Measurements from ENCODE around the gene PPIF.

Gene PPIF

DNA sequence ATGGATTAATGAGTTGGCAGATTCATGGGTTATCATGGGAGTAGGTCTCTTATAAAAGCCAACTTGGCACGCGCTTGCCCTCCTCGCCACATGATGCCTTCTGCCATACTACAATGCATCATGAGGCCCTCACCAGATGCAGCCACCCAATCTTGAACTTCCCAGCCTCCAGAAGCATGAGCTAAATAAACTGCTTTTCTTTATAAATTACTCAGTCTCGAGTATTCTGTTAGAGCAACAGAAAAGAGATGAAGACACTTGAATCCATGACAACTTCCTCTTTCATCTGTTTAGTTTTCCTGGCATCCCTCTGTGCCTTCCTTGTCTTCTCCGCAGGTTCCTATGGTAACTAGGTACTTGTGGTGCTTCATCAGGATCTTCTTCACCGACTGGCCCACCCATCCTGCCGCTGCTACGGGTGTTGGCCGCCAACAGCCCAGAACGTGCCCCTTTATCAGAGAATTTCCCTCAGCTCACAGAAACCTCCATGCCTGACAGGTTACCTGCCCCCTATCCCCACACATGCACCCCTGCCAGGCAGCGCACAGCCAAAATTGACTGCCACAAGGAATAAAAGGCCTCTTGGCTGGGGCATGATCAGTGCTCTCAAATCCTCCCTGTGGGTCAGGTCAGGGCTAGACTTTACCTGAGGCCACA is 28.0 kb upstream of the PPIF start:
- Histone ChIP-seq H4K8ac (ENCODE audit: low read depth, low read length) (no peak overlapping the region), H3K36me3 (replicated peaks in 1 of 2; ENCODE audit: control insufficient read depth in 2 of 2, insufficient read depth in 2 of 2, low read length in 2 of 2) (peaks cover 2 to 19% of the 10 kb centered on the region in 2 donors), H3K18ac (ENCODE audit: low read length) (no peak overlapping the region), H3K4me1 (ENCODE audit: control insufficient read depth in 2 of 2, insufficient read depth in 1 of 2, low read depth in 1 of 2, low read length in 2 of 2) (peaks cover 18 to 21% of the 10 kb centered on the region in 2 donors), H2BK5ac (ENCODE audit: low read length) (no peak overlapping the region), H2BK120ac (ENCODE audit: low read depth, low read length) (no peak overlapping the region), H3K79me1 (ENCODE audit: low read depth, low read length) (no peaks in the 10 kb centered on the region), H3K23ac (ENCODE audit: low read depth, low read length, poor library complexity) (no peak overlapping the region), H3K27ac (replicated peaks; ENCODE audit: low read length) (no peak overlapping the region), H3K4me2 (ENCODE audit: insufficient read depth, low read length, poor library complexity, severe bottlenecking) (no peak overlapping the region), H4K91ac (ENCODE audit: low read depth, low read length, poor library complexity) (no peak overlapping the region), H3K9ac (ENCODE audit: low read depth, low read length, poor library complexity) (no peak overlapping the region), H2AK5ac (ENCODE audit: low read depth, low read length) (no peak overlapping the region), H2BK15ac (ENCODE audit: low read length) (no peak overlapping the region), H3K14ac (ENCODE audit: low read length) (no peak overlapping the region), H2BK12ac (ENCODE audit: low read length) (no peak overlapping the region), H3K27me3 (ENCODE audit: control insufficient read depth in 3 of 3, insufficient read depth in 3 of 3, low read depth in 1 of 3, low read length in 3 of 3) (no peaks in the 10 kb centered on the region), H3K4ac (ENCODE audit: low read length) (no peak overlapping the region), H2AFZ (ENCODE audit: low read length) (no peak overlapping the region), H3K4me3 (ENCODE audit: low read length in 2 of 2) (no peak overlapping the region), H3K9me3 (replicated peaks in 1 of 2; ENCODE audit: control insufficient read depth in 2 of 2, insufficient read depth in 1 of 2, low read depth in 1 of 2, low read length in 2 of 2) (peaks cover 0 to 3% of the 10 kb centered on the region in 2 donors)
- no peak for DNase-seq (ENCODE audit: low spot score)
- no CpG with 5 or more reads among the region's 11 CpGs for WGBS, 2 donors (ENCODE audit: extremely low coverage in 2 of 2, insufficient read length in 2 of 2, insufficient replicate concordance in 1 of 2)

DNA sequence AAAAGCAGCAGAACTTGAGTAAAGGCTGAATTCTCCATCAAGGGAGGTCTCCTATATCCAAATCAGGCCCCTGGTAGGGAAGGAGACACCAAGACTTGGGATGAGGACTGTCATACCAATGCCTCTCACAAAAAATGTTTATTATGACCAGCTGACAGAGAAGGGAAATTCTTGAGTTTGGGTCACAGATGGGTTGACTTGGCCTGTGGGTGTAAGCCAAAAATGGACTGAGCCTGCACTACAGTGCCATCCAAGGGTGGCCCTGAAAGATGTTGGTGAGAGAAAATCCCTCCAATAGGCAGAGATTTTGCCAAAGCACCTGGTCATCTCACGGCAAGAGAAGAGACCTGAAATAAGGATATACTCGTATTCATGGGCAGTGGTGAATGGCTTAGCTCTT is 27.0 kb upstream of the PPIF start:
- Histone ChIP-seq H2BK15ac (ENCODE audit: low read length) (no peak overlapping the region), H4K8ac (ENCODE audit: low read depth, low read length) (no peak overlapping the region), H3K4ac (ENCODE audit: low read length) (no peak overlapping the region), H4K91ac (ENCODE audit: low read depth, low read length, poor library complexity) (no peak overlapping the region), H3K27me3 (ENCODE audit: control insufficient read depth in 3 of 3, insufficient read depth in 3 of 3, low read depth in 1 of 3, low read length in 3 of 3) (no peaks in the 10 kb centered on the region), H2AK5ac (ENCODE audit: low read depth, low read length) (no peak overlapping the region), H2AFZ (ENCODE audit: low read length) (no peak overlapping the region), H3K14ac (ENCODE audit: low read length) (no peak overlapping the region), H3K36me3 (replicated peaks in 1 of 2; ENCODE audit: control insufficient read depth in 2 of 2, insufficient read depth in 2 of 2, low read length in 2 of 2) (peaks cover under 1 to 9% of the 10 kb centered on the region in 2 donors), H3K9me3 (replicated peaks in 1 of 2; ENCODE audit: control insufficient read depth in 2 of 2, insufficient read depth in 1 of 2, low read depth in 1 of 2, low read length in 2 of 2) (peaks cover 0 to 3% of the 10 kb centered on the region in 2 donors), H3K4me3 (ENCODE audit: low read length in 2 of 2) (no peak overlapping the region), H2BK5ac (ENCODE audit: low read length) (no peak overlapping the region), H2BK120ac (ENCODE audit: low read depth, low read length) (no peak overlapping the region), H3K4me1 (ENCODE audit: control insufficient read depth in 2 of 2, insufficient read depth in 1 of 2, low read depth in 1 of 2, low read length in 2 of 2) (peaks cover 18 to 21% of the 10 kb centered on the region in 2 donors), H3K9ac (ENCODE audit: low read depth, low read length, poor library complexity) (no peak overlapping the region), H2BK12ac (ENCODE audit: low read length) (no peak overlapping the region), H3K18ac (ENCODE audit: low read length) (no peak overlapping the region), H3K23ac (ENCODE audit: low read depth, low read length, poor library complexity) (no peak overlapping the region), H3K79me1 (ENCODE audit: low read depth, low read length) (no peaks in the 10 kb centered on the region), H3K4me2 (ENCODE audit: insufficient read depth, low read length, poor library complexity, severe bottlenecking) (no peak overlapping the region), H3K27ac (replicated peaks; ENCODE audit: low read length) (no peak overlapping the region)
- WGBS, 2 donors (ENCODE audit: extremely low coverage in 2 of 2, insufficient read length in 2 of 2, insufficient replicate concordance in 1 of 2) = no CpG with 5 or more reads among the region's 2 CpGs
- DNase-seq (ENCODE audit: low spot score) = no peak

DNA sequence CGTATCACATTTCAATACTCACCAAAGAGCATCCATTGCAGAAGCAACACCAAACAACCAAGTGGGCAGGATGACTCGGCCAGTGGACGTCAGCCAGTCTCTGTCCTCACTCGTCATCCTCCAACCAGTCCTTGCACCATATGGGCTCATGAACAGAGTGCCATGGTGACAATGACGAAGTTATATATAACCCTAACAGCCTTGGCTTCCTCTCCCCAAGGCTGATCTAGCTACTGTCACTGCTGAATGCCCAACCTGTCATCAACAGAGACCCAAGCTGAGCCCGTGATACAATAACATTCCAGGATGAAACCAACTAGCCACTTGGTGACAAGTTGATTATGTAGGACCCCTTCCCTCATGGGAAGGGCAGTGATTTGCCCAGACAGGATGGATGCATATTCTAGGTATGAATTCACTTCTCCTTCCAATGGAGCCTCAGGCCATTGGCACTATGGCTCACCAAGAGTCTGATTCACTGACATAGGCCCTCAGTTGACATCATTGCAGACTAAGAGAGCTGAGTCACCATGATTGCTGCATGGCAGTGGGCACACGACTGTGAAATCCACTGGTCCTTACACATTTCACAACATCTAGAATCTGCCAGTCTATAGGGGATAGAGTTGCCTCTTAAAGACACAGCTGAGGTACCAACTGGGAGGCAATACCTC is 26.3 kb upstream of the PPIF start:
- no peaks in the 10 kb centered on the region for H3K27me3 ChIP-seq (ENCODE audit: control insufficient read depth in 3 of 3, insufficient read depth in 3 of 3, low read depth in 1 of 3, low read length in 3 of 3)
- no peak overlapping the region for H3K23ac ChIP-seq (ENCODE audit: low read depth, low read length, poor library complexity)
- no peak overlapping the region for H3K18ac ChIP-seq (ENCODE audit: low read length)
- no peak overlapping the region for H2BK12ac ChIP-seq (ENCODE audit: low read length)
- no peak overlapping the region for H2AK5ac ChIP-seq (ENCODE audit: low read depth, low read length)
- H2BK120ac ChIP-seq (ENCODE audit: low read depth, low read length) = no peak overlapping the region
- H3K27ac ChIP-seq (replicated peaks; ENCODE audit: low read length) = no peak overlapping the region
- H2AFZ ChIP-seq (ENCODE audit: low read length) = no peak overlapping the region
- no peak overlapping the region for H2BK5ac ChIP-seq (ENCODE audit: low read length)
- no peak overlapping the region for H2BK15ac ChIP-seq (ENCODE audit: low read length)
- no peak overlapping the region for H4K91ac ChIP-seq (ENCODE audit: low read depth, low read length, poor library complexity)
- peaks cover 0 to 3% of the 10 kb centered on the region in 2 donors for H3K9me3 ChIP-seq (replicated peaks in 1 of 2; ENCODE audit: control insufficient read depth in 2 of 2, insufficient read depth in 1 of 2, low read depth in 1 of 2, low read length in 2 of 2)
- no peak overlapping the region for H4K8ac ChIP-seq (ENCODE audit: low read depth, low read length)
- no peak overlapping the region for H3K14ac ChIP-seq (ENCODE audit: low read length)
- no peak overlapping the region for H3K9ac ChIP-seq (ENCODE audit: low read depth, low read length, poor library complexity)
- H3K4me2 ChIP-seq (ENCODE audit: insufficient read depth, low read length, poor library complexity, severe bottlenecking) = no peak overlapping the region
- no CpG with 5 or more reads among the region's 7 CpGs for WGBS, 2 donors (ENCODE audit: extremely low coverage in 2 of 2, insufficient read length in 2 of 2, insufficient replicate concordance in 1 of 2)
- H3K36me3 ChIP-seq (replicated peaks in 1 of 2; ENCODE audit: control insufficient read depth in 2 of 2, insufficient read depth in 2 of 2, low read length in 2 of 2) = peaks cover 0 to 2% of the 10 kb centered on the region in 2 donors
- no peak overlapping the region for H3K4me3 ChIP-seq (ENCODE audit: low read length in 2 of 2)
- H3K4ac ChIP-seq (ENCODE audit: low read length) = no peak overlapping the region
- no peaks in the 10 kb centered on the region for H3K79me1 ChIP-seq (ENCODE audit: low read depth, low read length)
- no peak for DNase-seq (ENCODE audit: low spot score)
- H3K4me1 ChIP-seq (ENCODE audit: control insufficient read depth in 2 of 2, insufficient read depth in 1 of 2, low read depth in 1 of 2, low read length in 2 of 2) = peaks cover 18 to 21% of the 10 kb centered on the region in 2 donors

DNA sequence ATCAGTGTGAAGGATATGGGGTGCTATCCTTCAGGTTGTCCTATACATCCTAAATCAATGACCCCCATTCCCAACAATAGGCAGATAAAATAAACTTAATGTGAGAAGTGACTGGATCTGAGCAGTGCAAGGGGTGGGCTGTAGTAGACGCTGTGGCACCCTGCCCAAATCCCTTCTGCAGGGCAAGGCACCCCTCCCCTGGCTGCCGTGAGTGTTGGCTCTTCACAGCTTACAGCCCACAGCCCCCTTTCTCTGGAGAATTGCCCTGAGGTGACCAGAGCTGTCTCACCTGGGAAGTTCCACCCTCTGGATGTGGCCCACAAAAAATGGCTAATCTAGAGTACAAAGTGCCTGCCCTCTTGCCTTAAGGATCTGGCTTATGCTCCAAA is 25.8 kb upstream of the PPIF start:
- no peak overlapping the region for H3K27ac ChIP-seq (replicated peaks; ENCODE audit: low read length)
- H3K4me1 ChIP-seq (ENCODE audit: control insufficient read depth in 2 of 2, insufficient read depth in 1 of 2, low read depth in 1 of 2, low read length in 2 of 2) = peaks cover 18 to 20% of the 10 kb centered on the region in 2 donors
- no peak overlapping the region for H4K8ac ChIP-seq (ENCODE audit: low read depth, low read length)
- H3K18ac ChIP-seq (ENCODE audit: low read length) = no peak overlapping the region
- no peak overlapping the region for H2BK120ac ChIP-seq (ENCODE audit: low read depth, low read length)
- H3K9me3 ChIP-seq (replicated peaks in 1 of 2; ENCODE audit: control insufficient read depth in 2 of 2, insufficient read depth in 1 of 2, low read depth in 1 of 2, low read length in 2 of 2) = peaks cover 0 to 8% of the 10 kb centered on the region in 2 donors
- H3K4me2 ChIP-seq (ENCODE audit: insufficient read depth, low read length, poor library complexity, severe bottlenecking) = no peak overlapping the region
- no peak overlapping the region for H3K9ac ChIP-seq (ENCODE audit: low read depth, low read length, poor library complexity)
- H2BK15ac ChIP-seq (ENCODE audit: low read length) = no peak overlapping the region
- H2BK5ac ChIP-seq (ENCODE audit: low read length) = no peak overlapping the region
- H4K91ac ChIP-seq (ENCODE audit: low read depth, low read length, poor library complexity) = no peak overlapping the region
- no peak overlapping the region for H2AFZ ChIP-seq (ENCODE audit: low read length)
- DNase-seq (ENCODE audit: low spot score) = no peak
- no peak overlapping the region for H2AK5ac ChIP-seq (ENCODE audit: low read depth, low read length)
- H3K23ac ChIP-seq (ENCODE audit: low read depth, low read length, poor library complexity) = no peak overlapping the region
- WGBS, 2 donors (ENCODE audit: extremely low coverage in 2 of 2, insufficient read length in 2 of 2, insufficient replicate concordance in 1 of 2) = no CpG with 5 or more reads among the region's 2 CpGs
- no peaks in the 10 kb centered on the region for H3K79me1 ChIP-seq (ENCODE audit: low read depth, low read length)
- no peak overlapping the region for H3K4ac ChIP-seq (ENCODE audit: low read length)
- H3K36me3 ChIP-seq (replicated peaks in 1 of 2; ENCODE audit: control insufficient read depth in 2 of 2, insufficient read depth in 2 of 2, low read length in 2 of 2) = peaks cover 0 to 1% of the 10 kb centered on the region in 2 donors
- peaks cover 0 to 2% (median 0%) of the 10 kb centered on the region in 3 experiments for H3K27me3 ChIP-seq (ENCODE audit: control insufficient read depth in 3 of 3, insufficient read depth in 3 of 3, low read depth in 1 of 3, low read length in 3 of 3)
- no peak overlapping the region for H3K14ac ChIP-seq (ENCODE audit: low read length)
- no peak overlapping the region for H2BK12ac ChIP-seq (ENCODE audit: low read length)
- H3K4me3 ChIP-seq (ENCODE audit: low read length in 2 of 2) = no peak overlapping the region
